HG02884 (cell line): ENCODE results near the gene SLC26A8.
"Not testable (repeated sequence)": the region's sequence is repeated elsewhere in the genome, so short reads cannot be mapped to it uniquely, and the experiment has no call there.

Experiments used
- ATAC-seq: cut with Tn5 transposase; IDR thresholded peaks from one replicate; pipeline ENCODE4 v1.9.1; 2021; ENCODE audit warnings: mild to moderate bottlenecking, moderate library complexity; ENCODE audit not compliant: unreplicated experiment

Gene SLC26A8

DNA sequence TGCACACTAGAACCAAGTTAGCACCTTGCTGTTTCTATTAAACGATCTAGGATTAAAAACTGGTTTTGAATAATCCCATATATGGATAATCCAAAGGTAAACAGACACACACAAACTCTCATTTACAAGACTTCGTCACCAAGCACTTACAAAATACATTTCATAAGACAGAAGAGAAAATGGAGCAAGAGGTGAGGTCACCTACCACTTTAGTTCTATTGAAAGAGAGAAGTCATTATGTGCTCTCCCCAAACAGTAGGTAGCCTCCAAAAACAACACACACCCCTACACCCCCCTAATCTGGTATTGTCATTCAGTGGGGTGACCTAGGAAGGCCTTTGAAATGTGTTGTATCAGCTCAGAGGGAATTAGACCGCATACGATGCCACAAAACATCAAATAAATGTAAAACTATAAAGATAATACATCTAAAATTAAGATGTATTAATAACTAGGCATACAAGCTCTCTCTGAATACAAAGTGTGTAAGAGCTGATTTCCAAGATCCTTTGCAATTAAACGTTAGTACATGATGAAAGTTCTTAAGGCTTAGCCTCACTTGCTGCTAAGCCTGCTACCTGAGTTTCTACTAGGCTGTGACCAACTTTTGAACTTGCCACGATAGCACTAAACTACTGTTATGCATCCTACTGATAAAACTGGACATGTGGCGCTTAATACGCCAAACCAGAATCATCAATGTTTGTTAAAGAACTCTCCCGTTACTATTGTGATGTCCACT lies 105.2 kb downstream of the SLC26A8 start:
- no peak for ATAC-seq

GRCh38 chr6:35916893-35917292 lies 107.5 kb downstream of the SLC26A8 start:
- not testable (repeated sequence) for ATAC-seq

DNA sequence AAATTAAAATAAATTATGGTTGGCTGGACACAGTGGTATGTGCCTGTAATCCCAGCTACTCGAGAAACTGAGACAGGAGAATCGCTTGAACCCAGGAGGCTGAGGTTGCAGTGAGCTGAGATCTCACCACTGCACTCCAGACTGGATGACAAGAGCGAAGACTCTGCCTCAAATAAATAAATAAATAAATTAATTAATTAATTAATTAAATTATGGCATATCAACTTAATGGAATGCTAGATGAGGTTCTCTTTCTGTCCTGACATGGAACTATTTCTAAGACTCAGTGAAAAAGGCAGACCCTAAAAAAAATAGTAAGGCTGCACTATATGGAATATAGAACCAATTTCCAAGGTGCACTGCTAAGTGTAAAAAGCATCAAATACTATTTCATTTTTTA lies 108.4 kb downstream of the SLC26A8 start:
- no peak for ATAC-seq

- ATAC-seq = no peak
Observed at GRCh38 chr6:35914536-35914935, 109.9 kb downstream of the SLC26A8 start.

DNA sequence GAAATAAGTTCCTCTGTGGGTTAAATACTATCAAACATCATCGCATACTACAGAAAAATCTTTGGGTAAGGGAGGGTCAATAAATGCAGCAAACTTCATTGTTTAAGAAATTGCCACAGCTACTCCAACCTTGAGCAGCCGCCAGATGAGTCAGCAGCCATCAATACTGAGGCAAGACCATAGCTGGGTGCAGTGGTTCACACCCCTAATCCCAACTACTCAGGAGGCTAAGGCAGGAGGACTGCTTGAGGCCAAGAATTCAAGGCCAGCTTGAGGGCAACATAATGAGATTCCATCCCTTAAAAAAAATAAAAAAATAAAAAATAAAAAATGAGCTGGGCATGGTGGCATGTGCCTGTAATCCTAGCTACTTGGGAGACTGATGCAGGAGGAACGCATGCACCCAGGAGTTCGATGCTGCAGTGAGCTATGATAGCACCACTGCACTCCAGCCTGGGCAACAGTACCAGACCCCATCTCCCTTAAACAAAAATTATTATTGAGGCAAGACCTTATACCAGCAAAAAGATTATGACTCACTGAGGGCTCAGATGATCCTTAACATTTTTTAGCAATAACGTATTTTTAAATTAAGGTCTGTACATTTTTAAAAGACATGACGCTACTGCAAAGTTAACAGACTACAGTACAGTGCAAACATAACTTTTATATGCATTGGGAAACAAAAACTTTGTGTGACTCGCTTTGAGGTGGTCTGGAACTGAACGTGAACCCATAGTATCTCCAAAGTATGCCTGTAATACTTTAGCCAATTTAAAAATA lies 112.4 kb downstream of the SLC26A8 start:
- no peak for ATAC-seq

GRCh38 chr6:35909571-35909970 lies 114.9 kb downstream of the SLC26A8 start:
- not testable (repeated sequence) for ATAC-seq

DNA sequence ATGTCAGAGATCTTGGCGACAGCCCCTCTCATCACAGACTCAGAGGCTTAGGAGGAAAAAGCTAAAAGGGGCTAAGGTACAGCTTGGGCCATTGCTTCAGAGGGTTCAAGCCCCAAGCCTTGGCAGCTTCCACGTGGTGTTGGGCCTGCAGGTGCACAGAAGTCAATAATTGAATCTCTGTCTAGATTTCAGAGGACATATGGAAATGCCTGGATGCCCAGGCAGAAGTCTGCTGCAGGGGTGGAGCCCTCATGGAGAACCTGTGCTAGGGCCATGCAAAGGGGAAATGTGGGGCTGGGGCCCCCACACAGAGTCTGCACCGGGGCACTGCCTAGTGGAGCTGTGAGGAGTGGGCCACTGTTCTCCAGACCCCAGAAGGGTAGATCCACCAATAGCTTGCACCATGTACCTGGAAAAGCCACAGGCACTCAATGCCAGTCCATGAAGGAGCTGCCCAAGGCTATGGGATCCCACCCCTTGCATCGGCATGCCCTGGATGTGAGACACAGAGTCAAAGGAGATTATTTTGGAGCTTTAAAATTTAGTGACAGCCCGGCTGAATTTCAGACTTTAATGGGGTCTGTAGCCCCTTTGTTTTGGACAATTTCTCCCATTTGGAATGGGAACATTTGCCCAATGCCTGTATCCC lies 115.6 kb downstream of the SLC26A8 start:
- ATAC-seq = not testable (repeated sequence)

DNA sequence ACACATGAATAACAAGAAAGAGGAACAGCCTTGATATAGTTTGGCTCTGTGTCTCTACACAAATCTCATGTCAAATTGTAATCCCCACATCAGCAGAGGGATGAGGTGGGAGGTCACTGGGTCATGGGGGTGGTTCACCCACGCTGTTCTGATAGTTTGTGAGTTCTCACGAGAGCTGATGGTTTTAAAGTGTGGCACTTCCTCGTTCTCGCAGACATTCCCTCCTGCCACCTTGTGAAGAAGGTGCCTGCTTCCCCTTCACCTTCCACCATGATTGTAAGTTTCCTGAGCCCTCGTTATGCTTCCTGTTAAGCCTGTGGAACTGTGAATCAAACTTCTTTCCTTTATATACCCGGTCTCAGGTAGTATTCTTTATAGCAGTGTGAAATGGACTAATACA lies 116.7 kb downstream of the SLC26A8 start:
- ATAC-seq = no peak

DNA sequence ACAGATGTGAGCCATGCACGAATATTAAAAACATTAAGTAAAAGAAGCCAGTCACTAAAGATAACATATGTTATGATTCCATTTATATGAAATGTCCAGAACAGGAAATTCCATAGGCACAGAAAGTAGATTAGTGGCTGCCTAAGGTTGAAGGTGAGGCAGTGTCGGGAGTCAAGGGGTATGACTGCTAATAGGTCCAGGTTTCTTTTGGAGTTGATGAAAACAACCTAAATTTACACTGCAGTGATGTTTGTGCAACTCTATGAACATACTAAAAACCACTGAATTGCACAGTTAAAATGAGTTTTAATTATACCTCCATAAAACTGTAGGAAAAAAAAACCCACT lies 118.0 kb downstream of the SLC26A8 start:
- ATAC-seq = no peak

- no peak for ATAC-seq
Observed at GRCh38 chr6:35905841-35906498, 118.5 kb downstream of the SLC26A8 start.

GRCh38 chr6:35905141-35905785 lies 119.2 kb downstream of the SLC26A8 start:
- ATAC-seq = no peak

DNA sequence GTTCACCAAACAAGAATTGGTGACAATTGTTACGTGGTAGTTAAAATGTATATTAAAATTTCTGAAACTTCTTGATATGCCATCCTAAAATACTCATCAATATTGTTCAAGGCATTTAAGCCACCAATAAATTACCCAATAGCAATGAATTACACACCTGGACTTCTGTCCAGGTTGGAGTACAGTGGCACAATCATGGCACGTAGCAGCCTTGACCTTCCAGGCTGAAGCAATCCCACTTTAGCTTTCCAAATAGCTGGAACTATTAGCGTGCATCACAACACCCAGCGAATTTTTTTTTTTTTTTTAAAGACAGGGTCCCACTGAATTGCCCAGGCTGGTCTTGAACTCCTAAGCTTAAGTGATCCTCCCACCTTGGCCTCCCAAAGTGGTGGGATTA lies 120.8 kb downstream of the SLC26A8 start:
- no peak for ATAC-seq

DNA sequence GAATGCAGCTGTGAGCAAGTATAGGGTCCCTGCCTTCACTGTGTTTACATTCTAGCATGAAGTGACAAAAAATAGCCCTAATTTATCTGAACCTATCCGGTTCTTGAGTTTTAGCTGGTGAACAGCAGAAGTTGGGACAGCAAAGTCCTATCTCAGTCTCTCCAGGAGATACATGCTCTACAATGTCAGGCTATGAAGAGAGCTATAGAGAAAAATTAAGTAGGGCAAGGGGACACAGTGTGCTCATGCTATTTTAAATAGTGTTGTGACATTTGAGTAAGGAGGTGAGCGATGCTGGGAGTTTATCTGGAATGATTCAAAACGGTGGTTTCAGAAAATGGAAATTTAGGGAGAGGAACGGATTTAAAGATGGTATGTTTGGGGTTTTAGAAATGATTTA lies 124.0 kb downstream of the SLC26A8 start:
- ATAC-seq = no peak

DNA sequence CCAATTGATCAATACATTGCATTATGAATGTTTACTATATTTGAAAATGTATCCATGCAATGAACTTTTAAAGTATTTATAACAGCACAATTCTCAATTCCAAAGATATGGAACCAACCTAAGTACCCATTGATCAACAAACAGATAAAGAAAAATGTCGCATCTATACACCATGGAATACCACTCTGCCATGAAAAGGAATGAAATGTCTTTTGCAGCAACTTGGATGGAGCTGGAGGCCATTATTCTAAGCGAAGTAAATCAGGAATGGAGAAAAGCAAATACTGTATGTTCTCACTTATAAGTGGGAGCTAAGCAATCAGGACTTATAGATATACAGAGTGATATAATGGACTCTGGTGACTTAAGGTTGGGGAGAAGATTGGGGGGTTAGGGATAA lies 126.4 kb downstream of the SLC26A8 start:
- ATAC-seq = no peak

- ATAC-seq = no peak
Observed at GRCh38 chr6:35897486-35897885, 127.0 kb downstream of the SLC26A8 start.

DNA sequence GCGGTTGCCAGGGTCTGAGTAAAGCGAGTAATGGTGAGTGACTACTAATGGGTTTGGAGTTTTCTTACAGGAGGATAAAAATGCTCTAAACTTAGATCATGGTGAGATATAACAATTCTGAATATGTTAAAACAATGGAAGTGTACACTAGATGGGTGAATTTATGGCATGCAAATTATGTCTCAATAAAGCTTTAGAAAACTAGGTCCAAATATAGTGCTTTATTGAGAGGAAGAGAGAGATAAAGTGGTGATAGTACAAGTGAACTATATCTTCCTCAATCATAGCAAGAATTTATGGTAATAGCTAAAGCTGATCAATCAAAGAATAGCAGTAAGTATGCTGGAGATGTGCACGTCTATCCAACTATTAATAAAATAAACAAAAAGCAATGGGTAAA lies 127.4 kb downstream of the SLC26A8 start:
- ATAC-seq = no peak

GRCh38 chr6:35896228-35896627 lies 128.2 kb downstream of the SLC26A8 start:
- no peak for ATAC-seq

- no peak for ATAC-seq
Observed at GRCh38 chr6:35895560-35895959, 128.9 kb downstream of the SLC26A8 start.

GRCh38 chr6:35894776-35895175 lies 129.7 kb downstream of the SLC26A8 start:
- no peak for ATAC-seq
